ENCODE measurements around the gene ZDHHC8. TPM values are rescaled to one million over a fixed set of nuclear protein-coding genes. Genes with fewer than 3 reads are reported as not detected.

ZDHHC8 gene
- total RNA-seq, 3 donors from 2014 or later = 10.2 to 14.1 (median 11.2) TPM

- no peaks in the 10 kb centered on the region for H3K36me3 ChIP-seq
- TF ChIP-seq POLR2A (IDR thresholded peaks at IDR 0.05) = no peak
- H3K27ac ChIP-seq = no peak overlapping the region
- H3K9me3 ChIP-seq = no peaks in the 10 kb centered on the region
- intact Hi-C loops (cut with DNase I; ENCODE audit: low total_unique reads) = no loop called here
- H3K27me3 ChIP-seq = no peaks in the 10 kb centered on the region
- H3K4me1 ChIP-seq = no peaks in the 10 kb centered on the region
- DNase-seq (ENCODE audit: low spot score in 2 of 2) = no peak
- no peak overlapping the region for H3K4me3 ChIP-seq
These were observed 40.6 kb downstream of the ZDHHC8 start for GRCh38 chr22:20172141-20172613.

- Histone ChIP-seq H3K27me3 (no peaks in the 10 kb centered on the region), H3K9me3 (no peaks in the 10 kb centered on the region), H3K4me3 (no peak overlapping the region), H3K27ac (no peak overlapping the region), H3K36me3 (no peaks in the 10 kb centered on the region), H3K4me1 (no peaks in the 10 kb centered on the region)
- no peak for DNase-seq (ENCODE audit: low spot score in 2 of 2)
- intact Hi-C loops (cut with DNase I; ENCODE audit: low total_unique reads) = no loop called here
- no peak for TF ChIP-seq POLR2AphosphoS5 (IDR thresholded peaks at IDR 0.05)
- TF ChIP-seq CTCF (IDR thresholded peaks at IDR 0.05) = no peak
- no peak for TF ChIP-seq POLR2A (IDR thresholded peaks at IDR 0.05)
These were observed 41.6 kb downstream of the ZDHHC8 start for GRCh38 chr22:20173246-20173645.

- no peak for TF ChIP-seq POLR2AphosphoS5 (IDR thresholded peaks at IDR 0.05)
- TF ChIP-seq CTCF (IDR thresholded peaks at IDR 0.05) = no peak
- no peak for TF ChIP-seq POLR2A (IDR thresholded peaks at IDR 0.05)
- Histone ChIP-seq H3K27me3 (no peaks in the 10 kb centered on the region), H3K4me1 (no peaks in the 10 kb centered on the region), H3K27ac (no peak overlapping the region), H3K36me3 (no peaks in the 10 kb centered on the region), H3K9me3 (no peaks in the 10 kb centered on the region), H3K4me3 (no peak overlapping the region)
- DNase-seq (ENCODE audit: low spot score in 2 of 2) = no peak
- intact Hi-C loops (cut with DNase I; ENCODE audit: low total_unique reads) = no loop called here
These were observed 42.2 kb downstream of the ZDHHC8 start for GRCh38 chr22:20173772-20174171.

- Histone ChIP-seq H3K4me1 (no peaks in the 10 kb centered on the region), H3K27me3 (no peaks in the 10 kb centered on the region), H3K4me3 (no peak overlapping the region), H3K9me3 (no peaks in the 10 kb centered on the region), H3K27ac (no peak overlapping the region), H3K36me3 (no peaks in the 10 kb centered on the region)
- DNase-seq (ENCODE audit: low spot score in 2 of 2) = no peak
- intact Hi-C loops (cut with DNase I; ENCODE audit: low total_unique reads) = no loop called here
- no peak for TF ChIP-seq POLR2A (IDR thresholded peaks at IDR 0.05)
- no peak for TF ChIP-seq CTCF (IDR thresholded peaks at IDR 0.05)
- TF ChIP-seq POLR2AphosphoS5 (IDR thresholded peaks at IDR 0.05) = no peak
These were observed 43.4 kb downstream of the ZDHHC8 start for GRCh38 chr22:20174785-20175596.

- H3K9me3 ChIP-seq = no peaks in the 10 kb centered on the region
- no peak overlapping the region for H3K4me3 ChIP-seq
- no peaks in the 10 kb centered on the region for H3K36me3 ChIP-seq
- no peak for TF ChIP-seq CTCF (IDR thresholded peaks at IDR 0.05)
- TF ChIP-seq POLR2A (IDR thresholded peaks at IDR 0.05) = no peak
- no peak for TF ChIP-seq POLR2AphosphoS5 (IDR thresholded peaks at IDR 0.05)
- intact Hi-C loops (cut with DNase I; ENCODE audit: low total_unique reads) = no loop called here
- no peak for DNase-seq (ENCODE audit: low spot score in 2 of 2)
- no peaks in the 10 kb centered on the region for H3K4me1 ChIP-seq
- no peak overlapping the region for H3K27ac ChIP-seq
- no peaks in the 10 kb centered on the region for H3K27me3 ChIP-seq
These were observed 43.9 kb downstream of the ZDHHC8 start for GRCh38 chr22:20175597-20175900.

Measured in breast epithelium (tissue), 4 donors.